Smooth muscle cell of the coronary artery (primary cell): ENCODE data around the gene GRIN2C. TPM values are rescaled to one million over a fixed set of nuclear protein-coding genes. Genes with fewer than 3 reads are reported as not detected.

Source experiments
- total RNA-seq: library from RNA; depleted of rRNA; stranded (reverse); fragments of >200 nt; gene quantifications from 2 replicates; pipeline ENCODE4 v1.2.3, GENCODE V29; 2014; ENCODE audit warnings: low replicate concordance

Gene GRIN2C
- 0.15 and 0.23 TPM in 2 replicates for total RNA-seq

DNA sequence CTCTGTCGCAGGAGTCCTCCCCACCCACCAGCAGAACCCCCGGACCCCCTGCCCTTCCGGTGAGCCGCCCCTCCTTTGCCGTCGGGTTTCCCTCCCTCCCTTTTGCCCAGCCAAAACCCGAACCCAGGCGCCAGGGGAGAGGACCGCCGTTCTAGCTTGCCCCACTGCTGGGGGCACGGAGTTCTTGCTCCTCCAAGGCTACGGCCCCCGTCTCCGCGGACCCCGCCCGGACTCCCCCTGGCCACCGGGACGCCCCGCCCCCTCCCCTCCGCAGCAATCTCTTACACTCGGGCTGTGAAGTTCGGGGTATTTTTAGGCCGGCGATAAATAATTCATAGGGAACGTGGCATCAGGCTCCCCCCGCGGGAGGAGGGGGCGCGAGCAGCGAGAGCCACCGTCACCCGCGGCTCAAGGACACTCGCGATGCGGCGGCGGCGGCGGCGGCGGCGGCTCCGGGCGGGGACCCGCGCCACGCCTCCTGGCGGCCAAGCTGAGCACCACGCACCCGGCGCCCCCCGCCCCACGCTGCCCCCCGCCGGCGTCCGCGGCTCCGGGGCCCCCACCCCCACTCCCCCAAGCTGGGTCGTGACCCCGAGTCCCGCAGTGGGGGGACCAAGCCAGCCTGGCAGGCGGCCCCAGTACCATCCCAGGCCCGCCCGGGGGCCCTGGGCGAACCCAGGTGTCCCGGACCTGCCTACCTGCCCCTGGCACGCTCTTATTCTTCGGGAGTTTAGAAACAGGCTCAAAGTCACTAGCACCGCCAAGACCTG is at the start of gene GRIN2C:
Gene GRIN2C, minus strand, starts transcription at position 427 of the 770 bp plus-strand sequence. CDS start 4,793 bp downstream, outside the sequence.

GRCh38 chr17:74892974-74893911 is 33.6 kb upstream of the GRIN2C start, which contains the start of gene FADS6:
FADS6 (minus strand) TSS chr17:74893633; CDS start chr17:74893595, 38 bp downstream.

GRCh38 chr17:74872313-74873036 is 12.8 kb upstream of the GRIN2C start, which contains the start of gene FDXR:
FDXR (minus strand) TSS chr17:74872994; CDS start chr17:74872944, 50 bp downstream.

Other genes with a start within 250 kb of the GRIN2C start
- not detected in 2 replicates for gene CD300E, start 236.1 kb downstream of the GRIN2C start, total RNA-seq
- gene CD300LF, start 147.0 kb downstream of the GRIN2C start, total RNA-seq: not detected in 2 replicates
- gene RAB37, start 122.6 kb downstream of the GRIN2C start, total RNA-seq: 0.15 TPM in 1 of 2 replicates, not detected in the other
- gene NHERF1, start 111.3 kb downstream of the GRIN2C start, total RNA-seq: 2.8 and 10.4 TPM in 2 replicates
- 46.3 and 62.8 TPM in 2 replicates for gene NAT9, start 83.5 kb downstream of the GRIN2C start, total RNA-seq
- 36.2 and 37.7 TPM in 2 replicates for gene FDXR, start 13.1 kb upstream of the GRIN2C start, total RNA-seq
- not detected in 2 replicates for gene FADS6, start 33.7 kb upstream of the GRIN2C start, total RNA-seq
- gene USH1G, start 63.4 kb upstream of the GRIN2C start, total RNA-seq: not detected in 2 replicates
- gene OTOP2, start 64.4 kb upstream of the GRIN2C start, total RNA-seq: not detected in 2 replicates
- not detected in 2 replicates for gene OTOP3, start 76.0 kb upstream of the GRIN2C start, total RNA-seq
- 0.23 and 0.90 TPM in 2 replicates for gene HID1, start 112.9 kb upstream of the GRIN2C start, total RNA-seq
- gene CDR2L, start 127.7 kb upstream of the GRIN2C start, total RNA-seq: 5.4 and 14.8 TPM in 2 replicates
- 17.1 and 27.8 TPM in 2 replicates for gene MRPL58, start 152.8 kb upstream of the GRIN2C start, total RNA-seq
- gene ATP5PD, start 187.1 kb upstream of the GRIN2C start, total RNA-seq: 236 and 296 TPM in 2 replicates
- 10.4 and 26.4 TPM in 2 replicates for gene KCTD2, start 187.3 kb upstream of the GRIN2C start, total RNA-seq
- 0.60 and 2.8 TPM in 2 replicates for gene SLC16A5, start 228.1 kb upstream of the GRIN2C start, total RNA-seq